HEK293 (cell line): Measurements from ENCODE around the gene SOX30.

Experiments
- CTCF ChIA-PET: fragments of 350-600 bp; formaldehyde crosslinking; extraction: SDS; loops from one replicate; lab custom pipeline; 2021; ENCODE audit warnings: antibody characterized with exemption; lab: Yijun Ruan, JAX
- POLR2A ChIA-PET: fragments of 300-600 bp; formaldehyde crosslinking; extraction: SDS; loops from one replicate; lab custom pipeline; 2020; ENCODE audit warnings: antibody characterized with exemption, inconsistent platforms; lab: Yijun Ruan, JAX
- H3K27ac ChIP-seq: fragments of 200-500 bp; sonication (Bioruptor generic); 2 replicates; pipeline ENCODE4 v1.5.1; 2014; ENCODE audit warnings: low read depth, low read length, control low read depth, inconsistent platforms; ENCODE audit errors: extremely low read depth
- H3K36me3 ChIP-seq, 2 experiments: fragments of 200-500 bp in 1 of 2; sonication (Bioruptor generic) in 1 of 2; 1 replicate in 1 of 2; 2 replicates in 1 of 2; pipeline ENCODE4 v1.5.1; 2014 to 2017; ENCODE audit warnings: inconsistent platforms in 2 of 2, low read length in 2 of 2; ENCODE audit not compliant: control insufficient read depth in 2 of 2, insufficient read depth in 1 of 2
- H3K4me1 ChIP-seq: fragments of 200-500 bp; sonication (Bioruptor generic); 2 replicates; pipeline ENCODE4 v1.5.1; 2014; ENCODE audit warnings: mild to moderate bottlenecking, low read length, inconsistent platforms; ENCODE audit not compliant: control insufficient read depth, insufficient read depth
- H3K4me3 ChIP-seq: 2 replicates; pipeline ENCODE4 v1.5.1; 2011; ENCODE audit warnings: low read depth, mild to moderate bottlenecking, control low read depth, low read length, moderate library complexity
- H3K9me3 ChIP-seq: fragments of 200-500 bp; sonication (Bioruptor generic); 2 replicates; pipeline ENCODE4 v1.5.1; 2014; ENCODE audit warnings: low read depth, low read length, inconsistent platforms; ENCODE audit not compliant: control insufficient read depth, insufficient read depth
- MYNN ChIP-seq: fragments of 450-650 bp; formaldehyde crosslinking; IDR thresholded peaks from 2 replicates; pipeline ENCODE4 v1.5.1; 2016; ENCODE audit warnings: missing biosample characterization, missing genetic modification characterization, borderline replicate concordance
- ZBTB20 ChIP-seq: fragments of 450-650 bp; formaldehyde crosslinking; IDR thresholded peaks from 2 replicates; pipeline ENCODE4 v1.5.1; 2016; ENCODE audit warnings: missing biosample characterization, missing genetic modification characterization
- ZFP41 ChIP-seq: fragments of 450-650 bp; formaldehyde crosslinking; IDR thresholded peaks from 2 replicates; pipeline ENCODE4 v1.5.1; 2016; ENCODE audit warnings: missing biosample characterization, missing genetic modification characterization, borderline replicate concordance
- ZNF146 ChIP-seq: fragments of 450-650 bp; formaldehyde crosslinking; IDR thresholded peaks from 2 replicates; pipeline ENCODE4 v1.5.1; 2016; ENCODE audit warnings: missing biosample characterization, missing genetic modification characterization
- ZNF16 ChIP-seq: fragments of 450-650 bp; formaldehyde crosslinking; IDR thresholded peaks from 2 replicates; pipeline ENCODE4 v1.5.1; 2016; ENCODE audit warnings: low read depth, missing biosample characterization, missing genetic modification characterization
- ZNF202 ChIP-seq: fragments of 450-650 bp; formaldehyde crosslinking; IDR thresholded peaks from 2 replicates; pipeline ENCODE4 v1.5.1; 2016; ENCODE audit warnings: missing biosample characterization, missing genetic modification characterization, borderline replicate concordance
- ZNF324 ChIP-seq: fragments of 450-650 bp; formaldehyde crosslinking; IDR thresholded peaks from 2 replicates; pipeline ENCODE4 v1.5.1; 2016; ENCODE audit warnings: missing biosample characterization, missing genetic modification characterization
- ZNF529 ChIP-seq: fragments of 450-650 bp; formaldehyde crosslinking; IDR thresholded peaks from 2 replicates; pipeline ENCODE4 v1.5.1; 2017; ENCODE audit warnings: missing genetic modification characterization, missing biosample characterization; ENCODE audit not compliant: insufficient replicate concordance
- ZNF621 ChIP-seq: fragments of 450-650 bp; formaldehyde crosslinking; IDR thresholded peaks from 2 replicates; pipeline ENCODE4 v1.5.1; 2017; ENCODE audit warnings: missing biosample characterization, missing genetic modification characterization
- ZNF747 ChIP-seq: fragments of 450-650 bp; formaldehyde crosslinking; IDR thresholded peaks from 2 replicates; pipeline ENCODE4 v1.5.1; 2016; ENCODE audit warnings: missing biosample characterization, missing genetic modification characterization
- ZNF785 ChIP-seq: fragments of 450-650 bp; formaldehyde crosslinking; IDR thresholded peaks from 2 replicates; pipeline ENCODE4 v1.5.1; 2016; ENCODE audit warnings: missing biosample characterization, missing genetic modification characterization
- ZNF830 ChIP-seq: fragments of 450-650 bp; IDR thresholded peaks from 2 replicates; pipeline ENCODE4 v1.5.0; 2018; ENCODE audit warnings: missing biosample characterization, missing genetic modification characterization, low read depth, mild to moderate bottlenecking, moderate library complexity
- ZXDB ChIP-seq: fragments of 450-650 bp; formaldehyde crosslinking; IDR thresholded peaks from 2 replicates; pipeline ENCODE4 v1.5.1; 2016; ENCODE audit warnings: missing biosample characterization, missing genetic modification characterization
- TF ChIP-seq, protein P1 (sequence below): fragments of 450-650 bp; formaldehyde crosslinking; conservative IDR thresholded peaks from 2 replicates; pipeline ENCODE4 v1.5.1; 2016; ENCODE audit warnings: low read depth, missing biosample characterization, missing genetic modification characterization
- TF ChIP-seq, protein P2 (sequence below): fragments of 450-650 bp; IDR thresholded peaks from 2 replicates; pipeline ENCODE4 v1.5.1; 2018; ENCODE audit warnings: missing biosample characterization, missing genetic modification characterization
- TF ChIP-seq, protein P3 (sequence below): fragments of 450-650 bp; formaldehyde crosslinking; IDR thresholded peaks from 2 replicates; pipeline ENCODE4 v1.5.1; 2017; ENCODE audit warnings: missing biosample characterization, missing genetic modification characterization
- TF ChIP-seq, protein P4 (sequence below): fragments of 450-650 bp; formaldehyde crosslinking; IDR thresholded peaks from 2 replicates; pipeline ENCODE4 v1.5.1; 2016; ENCODE audit warnings: missing biosample characterization, missing genetic modification characterization, borderline replicate concordance
- TF ChIP-seq, protein P5 (sequence below): sonication (generic); formaldehyde crosslinking; IDR thresholded peaks from 2 replicates; pipeline ENCODE4 v1.8.1; 2022; ENCODE audit warnings: mild to moderate bottlenecking, moderate library complexity, missing genetic modification reagents

The SOX30 gene

DNA sequence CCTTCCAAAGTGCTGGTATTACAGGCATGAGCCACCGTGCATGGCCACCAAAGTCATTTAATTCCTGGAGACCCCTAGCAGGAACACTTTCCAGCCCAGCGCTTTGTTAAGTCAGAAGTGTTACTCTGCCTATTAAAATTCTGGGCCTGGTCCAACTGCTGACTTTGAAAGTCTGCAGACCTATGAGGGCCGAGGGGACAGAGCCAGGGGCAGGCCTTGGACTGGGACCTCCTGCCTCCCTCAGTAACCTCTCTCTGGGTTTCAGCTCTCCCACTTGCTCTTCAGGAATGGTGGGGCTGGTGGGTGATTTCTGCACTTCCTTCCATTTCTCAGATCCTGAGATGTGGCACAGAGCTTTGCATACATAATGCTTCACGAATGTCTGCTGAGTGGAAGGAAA is 28.8 kb upstream of the SOX30 start (continued):
- TF ChIP-seq, protein P1, sequence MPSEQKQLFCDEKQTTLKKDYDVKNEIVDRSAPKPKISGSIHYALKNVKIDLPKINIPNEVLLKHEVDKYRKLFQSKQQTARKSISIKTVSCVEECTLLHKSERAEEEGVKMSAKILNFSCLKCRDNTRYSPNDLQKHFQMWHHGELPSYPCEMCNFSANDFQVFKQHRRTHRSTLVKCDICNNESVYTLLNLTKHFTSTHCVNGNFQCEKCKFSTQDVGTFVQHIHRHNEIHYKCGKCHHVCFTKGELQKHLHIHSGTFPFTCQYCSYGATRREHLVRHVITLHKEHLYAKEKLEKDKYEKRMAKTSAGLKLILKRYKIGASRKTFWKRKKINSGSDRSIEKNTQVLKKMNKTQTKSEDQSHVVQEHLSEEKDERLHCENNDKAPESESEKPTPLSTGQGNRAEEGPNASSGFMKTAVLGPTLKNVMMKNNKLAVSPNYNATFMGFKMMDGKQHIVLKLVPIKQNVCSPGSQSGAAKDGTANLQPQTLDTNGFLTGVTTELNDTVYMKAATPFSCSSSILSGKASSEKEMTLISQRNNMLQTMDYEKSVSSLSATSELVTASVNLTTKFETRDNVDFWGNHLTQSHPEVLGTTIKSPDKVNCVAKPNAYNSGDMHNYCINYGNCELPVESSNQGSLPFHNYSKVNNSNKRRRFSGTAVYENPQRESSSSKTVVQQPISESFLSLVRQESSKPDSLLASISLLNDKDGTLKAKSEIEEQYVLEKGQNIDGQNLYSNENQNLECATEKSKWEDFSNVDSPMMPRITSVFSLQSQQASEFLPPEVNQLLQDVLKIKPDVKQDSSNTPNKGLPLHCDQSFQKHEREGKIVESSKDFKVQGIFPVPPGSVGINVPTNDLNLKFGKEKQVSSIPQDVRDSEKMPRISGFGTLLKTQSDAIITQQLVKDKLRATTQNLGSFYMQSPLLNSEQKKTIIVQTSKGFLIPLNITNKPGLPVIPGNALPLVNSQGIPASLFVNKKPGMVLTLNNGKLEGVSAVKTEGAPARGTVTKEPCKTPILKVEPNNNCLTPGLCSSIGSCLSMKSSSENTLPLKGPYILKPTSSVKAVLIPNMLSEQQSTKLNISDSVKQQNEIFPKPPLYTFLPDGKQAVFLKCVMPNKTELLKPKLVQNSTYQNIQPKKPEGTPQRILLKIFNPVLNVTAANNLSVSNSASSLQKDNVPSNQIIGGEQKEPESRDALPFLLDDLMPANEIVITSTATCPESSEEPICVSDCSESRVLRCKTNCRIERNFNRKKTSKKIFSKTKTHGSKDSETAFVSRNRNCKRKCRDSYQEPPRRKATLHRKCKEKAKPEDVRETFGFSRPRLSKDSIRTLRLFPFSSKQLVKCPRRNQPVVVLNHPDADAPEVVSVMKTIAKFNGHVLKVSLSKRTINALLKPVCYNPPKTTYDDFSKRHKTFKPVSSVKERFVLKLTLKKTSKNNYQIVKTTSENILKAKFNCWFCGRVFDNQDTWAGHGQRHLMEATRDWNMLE (tag by site-specific recombination), result no peak
- TF ChIP-seq ZNF747 (tag by site-specific recombination) (no peak), ZXDB (tag by site-specific recombination) (no peak), ZNF146 (no peak), ZNF621 (no peak)
- TF ChIP-seq, protein P2, sequence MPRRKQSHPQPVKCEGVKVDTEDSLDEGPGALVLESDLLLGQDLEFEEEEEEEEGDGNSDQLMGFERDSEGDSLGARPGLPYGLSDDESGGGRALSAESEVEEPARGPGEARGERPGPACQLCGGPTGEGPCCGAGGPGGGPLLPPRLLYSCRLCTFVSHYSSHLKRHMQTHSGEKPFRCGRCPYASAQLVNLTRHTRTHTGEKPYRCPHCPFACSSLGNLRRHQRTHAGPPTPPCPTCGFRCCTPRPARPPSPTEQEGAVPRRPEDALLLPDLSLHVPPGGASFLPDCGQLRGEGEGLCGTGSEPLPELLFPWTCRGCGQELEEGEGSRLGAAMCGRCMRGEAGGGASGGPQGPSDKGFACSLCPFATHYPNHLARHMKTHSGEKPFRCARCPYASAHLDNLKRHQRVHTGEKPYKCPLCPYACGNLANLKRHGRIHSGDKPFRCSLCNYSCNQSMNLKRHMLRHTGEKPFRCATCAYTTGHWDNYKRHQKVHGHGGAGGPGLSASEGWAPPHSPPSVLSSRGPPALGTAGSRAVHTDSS (tag by site-specific recombination), result no peak

DNA sequence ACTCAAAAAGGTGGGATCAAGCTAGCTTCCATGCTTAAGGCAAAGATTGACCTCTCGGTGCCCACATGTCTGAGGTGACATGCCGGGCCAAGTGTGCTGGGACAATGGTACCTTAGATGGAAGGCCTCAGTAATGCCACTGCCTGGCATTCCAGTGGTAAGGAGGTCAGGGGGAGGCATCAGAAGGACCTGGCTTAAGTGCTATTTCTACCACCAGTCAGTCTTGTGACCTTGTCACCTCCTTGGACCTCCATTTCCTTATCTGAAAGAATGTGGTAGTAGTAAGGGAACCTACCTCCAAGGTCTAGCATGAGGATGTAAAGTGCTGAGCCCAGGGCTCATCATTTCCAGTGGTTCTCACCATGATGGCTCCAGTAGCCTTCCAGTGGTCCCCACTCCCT is 28.0 kb upstream of the SOX30 start:
- no peaks in the 10 kb centered on the region for H3K4me1 ChIP-seq
- ChIA-PET POLR2A (no interaction called here), CTCF (interaction anchor here (0.6 kb wide), 1 partner anchor 629 kb away, joined by 3 read pairs; no protein-coding TSS in a partner anchor)
- H3K27ac ChIP-seq, result no peak overlapping the region
- no peaks in the 10 kb centered on the region for H3K36me3 ChIP-seq
- no peak overlapping the region for H3K4me3 ChIP-seq
- no peak for TF ChIP-seq ZNF785 (tag by site-specific recombination)
- no peak for TF ChIP-seq ZNF529
- TF ChIP-seq ZNF202 (tag by site-specific recombination), result no peak
- no peak for TF ChIP-seq ZNF324 (tag by site-specific recombination)
- TF ChIP-seq, protein P3, sequence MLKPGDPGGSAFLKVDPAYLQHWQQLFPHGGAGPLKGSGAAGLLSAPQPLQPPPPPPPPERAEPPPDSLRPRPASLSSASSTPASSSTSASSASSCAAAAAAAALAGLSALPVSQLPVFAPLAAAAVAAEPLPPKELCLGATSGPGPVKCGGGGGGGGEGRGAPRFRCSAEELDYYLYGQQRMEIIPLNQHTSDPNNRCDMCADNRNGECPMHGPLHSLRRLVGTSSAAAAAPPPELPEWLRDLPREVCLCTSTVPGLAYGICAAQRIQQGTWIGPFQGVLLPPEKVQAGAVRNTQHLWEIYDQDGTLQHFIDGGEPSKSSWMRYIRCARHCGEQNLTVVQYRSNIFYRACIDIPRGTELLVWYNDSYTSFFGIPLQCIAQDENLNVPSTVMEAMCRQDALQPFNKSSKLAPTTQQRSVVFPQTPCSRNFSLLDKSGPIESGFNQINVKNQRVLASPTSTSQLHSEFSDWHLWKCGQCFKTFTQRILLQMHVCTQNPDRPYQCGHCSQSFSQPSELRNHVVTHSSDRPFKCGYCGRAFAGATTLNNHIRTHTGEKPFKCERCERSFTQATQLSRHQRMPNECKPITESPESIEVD (tag by site-specific recombination), result no peak
- no peak for TF ChIP-seq ZFP41 (tag by site-specific recombination)
- TF ChIP-seq, protein P4, sequence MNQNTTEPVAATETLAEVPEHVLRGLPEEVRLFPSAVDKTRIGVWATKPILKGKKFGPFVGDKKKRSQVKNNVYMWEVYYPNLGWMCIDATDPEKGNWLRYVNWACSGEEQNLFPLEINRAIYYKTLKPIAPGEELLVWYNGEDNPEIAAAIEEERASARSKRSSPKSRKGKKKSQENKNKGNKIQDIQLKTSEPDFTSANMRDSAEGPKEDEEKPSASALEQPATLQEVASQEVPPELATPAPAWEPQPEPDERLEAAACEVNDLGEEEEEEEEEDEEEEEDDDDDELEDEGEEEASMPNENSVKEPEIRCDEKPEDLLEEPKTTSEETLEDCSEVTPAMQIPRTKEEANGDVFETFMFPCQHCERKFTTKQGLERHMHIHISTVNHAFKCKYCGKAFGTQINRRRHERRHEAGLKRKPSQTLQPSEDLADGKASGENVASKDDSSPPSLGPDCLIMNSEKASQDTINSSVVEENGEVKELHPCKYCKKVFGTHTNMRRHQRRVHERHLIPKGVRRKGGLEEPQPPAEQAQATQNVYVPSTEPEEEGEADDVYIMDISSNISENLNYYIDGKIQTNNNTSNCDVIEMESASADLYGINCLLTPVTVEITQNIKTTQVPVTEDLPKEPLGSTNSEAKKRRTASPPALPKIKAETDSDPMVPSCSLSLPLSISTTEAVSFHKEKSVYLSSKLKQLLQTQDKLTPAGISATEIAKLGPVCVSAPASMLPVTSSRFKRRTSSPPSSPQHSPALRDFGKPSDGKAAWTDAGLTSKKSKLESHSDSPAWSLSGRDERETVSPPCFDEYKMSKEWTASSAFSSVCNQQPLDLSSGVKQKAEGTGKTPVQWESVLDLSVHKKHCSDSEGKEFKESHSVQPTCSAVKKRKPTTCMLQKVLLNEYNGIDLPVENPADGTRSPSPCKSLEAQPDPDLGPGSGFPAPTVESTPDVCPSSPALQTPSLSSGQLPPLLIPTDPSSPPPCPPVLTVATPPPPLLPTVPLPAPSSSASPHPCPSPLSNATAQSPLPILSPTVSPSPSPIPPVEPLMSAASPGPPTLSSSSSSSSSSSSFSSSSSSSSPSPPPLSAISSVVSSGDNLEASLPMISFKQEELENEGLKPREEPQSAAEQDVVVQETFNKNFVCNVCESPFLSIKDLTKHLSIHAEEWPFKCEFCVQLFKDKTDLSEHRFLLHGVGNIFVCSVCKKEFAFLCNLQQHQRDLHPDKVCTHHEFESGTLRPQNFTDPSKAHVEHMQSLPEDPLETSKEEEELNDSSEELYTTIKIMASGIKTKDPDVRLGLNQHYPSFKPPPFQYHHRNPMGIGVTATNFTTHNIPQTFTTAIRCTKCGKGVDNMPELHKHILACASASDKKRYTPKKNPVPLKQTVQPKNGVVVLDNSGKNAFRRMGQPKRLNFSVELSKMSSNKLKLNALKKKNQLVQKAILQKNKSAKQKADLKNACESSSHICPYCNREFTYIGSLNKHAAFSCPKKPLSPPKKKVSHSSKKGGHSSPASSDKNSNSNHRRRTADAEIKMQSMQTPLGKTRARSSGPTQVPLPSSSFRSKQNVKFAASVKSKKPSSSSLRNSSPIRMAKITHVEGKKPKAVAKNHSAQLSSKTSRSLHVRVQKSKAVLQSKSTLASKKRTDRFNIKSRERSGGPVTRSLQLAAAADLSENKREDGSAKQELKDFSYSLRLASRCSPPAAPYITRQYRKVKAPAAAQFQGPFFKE (tag by site-specific recombination), result no peak
- TF ChIP-seq MYNN (tag by site-specific recombination), result no peak
- TF ChIP-seq ZBTB20, result no peak
- TF ChIP-seq, protein P5, sequence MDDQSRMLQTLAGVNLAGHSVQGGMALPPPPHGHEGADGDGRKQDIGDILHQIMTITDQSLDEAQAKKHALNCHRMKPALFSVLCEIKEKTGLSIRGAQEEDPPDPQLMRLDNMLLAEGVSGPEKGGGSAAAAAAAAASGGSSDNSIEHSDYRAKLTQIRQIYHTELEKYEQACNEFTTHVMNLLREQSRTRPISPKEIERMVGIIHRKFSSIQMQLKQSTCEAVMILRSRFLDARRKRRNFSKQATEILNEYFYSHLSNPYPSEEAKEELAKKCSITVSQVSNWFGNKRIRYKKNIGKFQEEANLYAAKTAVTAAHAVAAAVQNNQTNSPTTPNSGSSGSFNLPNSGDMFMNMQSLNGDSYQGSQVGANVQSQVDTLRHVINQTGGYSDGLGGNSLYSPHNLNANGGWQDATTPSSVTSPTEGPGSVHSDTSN (CRISPR knock-in tag), result no peak
- no peak for TF ChIP-seq ZNF830
- TF ChIP-seq ZNF621, result no peak
- no peak for TF ChIP-seq ZNF16
- no peaks in the 10 kb centered on the region for H3K9me3 ChIP-seq
